ENCODE data around the gene EFNA2. TPM values are rescaled to one million over a fixed set of nuclear protein-coding genes. Genes with fewer than 3 reads are reported as not detected.

The EFNA2 gene
- total RNA-seq, 1 donor from 2014 or later, result 2.6 TPM

DNA sequence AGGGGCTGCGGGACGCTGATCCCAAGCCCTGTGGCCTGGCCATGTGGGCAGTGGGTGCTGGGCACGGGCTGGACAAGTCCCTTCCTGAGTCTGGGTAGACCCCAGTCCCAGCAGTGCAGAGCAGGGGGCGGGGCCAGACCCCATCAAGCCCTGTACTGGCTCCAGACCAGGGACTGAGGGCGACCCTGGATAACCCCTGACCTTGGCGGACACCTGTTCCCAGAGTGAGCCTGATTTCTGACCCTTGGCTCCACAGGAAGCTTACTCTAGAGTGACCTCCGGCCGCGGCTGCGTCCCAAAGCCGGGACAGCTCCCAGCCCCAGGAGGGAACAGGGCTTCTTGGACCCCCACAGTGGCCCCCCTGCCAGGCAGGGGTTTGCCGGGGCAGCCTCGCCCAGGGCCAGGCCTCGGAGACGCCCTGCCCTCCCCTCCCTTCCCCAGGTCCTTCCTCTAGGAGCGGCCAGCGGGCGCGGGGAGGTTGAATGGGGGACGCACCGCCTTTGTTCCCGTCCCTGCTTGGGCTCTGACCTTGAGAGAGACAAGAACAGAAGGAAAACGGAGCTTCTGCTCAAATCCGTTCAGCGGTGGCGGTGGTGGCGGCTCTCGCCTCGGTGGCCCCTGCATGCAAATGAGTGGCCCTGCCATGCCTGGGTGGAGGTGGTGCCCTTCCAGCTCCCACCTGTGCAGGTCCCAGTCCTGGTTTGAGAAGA lies 2.3 kb upstream of the EFNA2 start:
- DNase-seq (ENCODE audit: extremely low read depth, low read depth, low spot score), result no peak

- no peak for DNase-seq (ENCODE audit: extremely low read depth, low read depth, low spot score)
These were observed 1.8 kb upstream of the EFNA2 start for GRCh38 chr19:1283917-1284292.

DNA sequence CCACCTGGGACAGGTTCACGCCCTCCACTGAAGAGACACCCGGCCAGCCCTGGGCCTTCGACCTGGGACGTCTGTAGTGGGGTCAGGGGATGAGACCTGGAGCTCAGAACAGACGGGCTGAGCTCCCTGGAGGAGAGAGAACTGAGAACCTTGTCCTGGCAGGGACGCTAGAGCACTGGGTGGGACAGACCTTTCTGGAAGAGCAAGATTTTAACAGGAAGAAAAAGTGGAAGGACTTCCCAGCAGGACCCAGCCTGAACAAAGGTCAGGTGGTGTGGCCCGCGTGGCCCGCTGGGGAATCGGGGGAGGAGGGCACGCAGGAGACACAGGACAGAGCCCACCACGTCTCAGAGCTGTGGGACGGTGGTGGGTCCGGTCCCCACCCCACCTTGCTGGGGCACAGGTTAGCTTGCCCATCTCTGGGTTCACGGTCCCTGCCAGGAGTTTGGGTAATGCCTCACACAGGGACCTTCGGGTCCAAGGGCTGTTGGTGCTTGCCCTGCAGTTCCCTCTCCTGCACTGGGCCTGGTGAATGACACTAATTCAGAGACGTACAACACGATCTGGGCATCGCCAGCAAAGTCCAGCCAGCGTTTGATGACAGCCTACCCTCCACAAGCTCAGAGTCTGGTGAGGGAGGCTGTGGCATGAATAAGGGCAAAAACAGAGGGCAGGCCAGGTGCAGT lies 1.2 kb upstream of the EFNA2 start:
- no peak for DNase-seq (ENCODE audit: extremely low read depth, low read depth, low spot score)

DNA sequence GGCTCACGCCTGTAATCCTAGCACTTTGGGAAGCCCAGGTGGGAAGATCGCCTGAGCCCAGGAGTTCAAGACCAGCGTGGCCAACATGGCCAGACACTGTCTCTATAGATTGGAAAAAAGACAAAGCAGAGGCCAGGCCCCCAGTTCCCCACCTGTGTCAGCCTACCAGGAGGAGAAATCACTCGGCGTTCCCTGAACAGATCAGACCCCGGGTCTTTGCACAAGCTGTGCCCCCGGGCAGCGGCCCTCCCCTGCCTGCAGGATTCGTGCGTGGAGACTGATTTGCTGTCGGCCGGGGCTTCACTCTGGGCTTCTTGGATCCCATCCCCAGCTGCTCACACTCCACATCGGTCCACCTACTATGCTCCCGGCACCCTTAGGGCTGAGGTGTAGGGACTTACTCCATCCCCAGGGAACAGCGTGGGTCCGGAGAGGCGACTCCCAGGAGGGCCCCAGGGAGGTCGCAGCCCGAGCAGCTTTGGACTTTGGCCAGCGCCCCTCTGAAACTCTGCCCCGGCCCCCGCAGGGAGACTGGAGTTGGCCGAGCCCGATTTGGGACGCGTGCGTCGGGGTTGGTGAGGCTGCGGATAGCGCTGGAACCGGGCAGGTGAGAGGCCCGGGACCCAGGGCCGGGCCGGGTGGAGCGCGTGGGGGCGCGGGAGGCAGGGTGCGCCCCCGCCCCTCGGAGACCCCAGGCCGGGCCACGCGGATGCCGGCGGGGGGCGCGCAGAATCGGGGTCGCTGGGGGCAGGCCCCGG lies 515 bp upstream of the EFNA2 start:
- DNase-seq (ENCODE audit: extremely low read depth, low read depth, low spot score), result no peak

- no peak for DNase-seq (ENCODE audit: extremely low read depth, low read depth, low spot score)
These were observed 1.0 kb downstream of the EFNA2 start for GRCh38 chr19:1286487-1287353.

DNA sequence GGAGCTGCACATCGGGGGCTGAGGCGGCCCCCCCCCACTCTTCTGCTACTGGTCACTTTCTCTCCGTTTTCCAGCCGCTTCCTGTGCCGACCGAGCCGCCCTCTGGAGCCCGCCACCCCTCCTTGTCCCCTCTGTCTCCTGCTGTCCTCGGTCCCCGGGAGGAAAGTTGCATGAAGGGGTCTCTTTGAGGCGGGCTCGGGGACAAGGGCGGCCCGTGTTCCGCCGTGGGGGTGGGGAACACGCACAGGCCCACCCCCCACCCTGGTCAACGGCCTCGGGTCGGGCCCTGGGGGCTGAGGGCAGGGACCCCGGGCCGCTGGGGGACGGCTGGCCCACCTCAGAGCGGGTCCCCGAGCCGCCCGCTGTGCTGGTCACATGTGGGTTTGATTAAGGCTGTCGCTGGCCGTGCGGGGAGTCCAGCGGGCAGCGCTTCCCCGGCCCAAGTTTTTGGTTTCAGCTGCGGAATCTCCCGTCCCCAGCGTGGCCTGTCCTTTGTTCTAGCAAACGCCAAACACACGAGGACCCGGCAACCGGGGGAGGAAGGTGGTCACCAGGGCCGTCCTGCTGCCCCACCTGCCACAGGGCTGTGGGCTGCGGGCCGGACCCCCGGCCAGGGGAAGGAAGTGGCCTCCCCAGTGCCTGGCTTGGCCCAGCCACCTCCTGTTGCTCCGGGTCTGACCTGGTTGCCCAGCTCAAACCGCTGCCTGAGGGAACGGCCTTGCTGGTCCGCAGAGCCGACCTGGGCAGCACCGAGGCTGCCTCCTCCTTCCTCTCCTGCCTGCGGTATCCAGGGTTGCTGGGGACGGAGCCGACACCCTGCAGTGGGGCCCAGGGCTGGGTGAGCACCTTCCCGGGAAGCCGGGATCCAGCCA lies 1.9 kb downstream of the EFNA2 start:
- no peak for DNase-seq (ENCODE audit: extremely low read depth, low read depth, low spot score)

DNA sequence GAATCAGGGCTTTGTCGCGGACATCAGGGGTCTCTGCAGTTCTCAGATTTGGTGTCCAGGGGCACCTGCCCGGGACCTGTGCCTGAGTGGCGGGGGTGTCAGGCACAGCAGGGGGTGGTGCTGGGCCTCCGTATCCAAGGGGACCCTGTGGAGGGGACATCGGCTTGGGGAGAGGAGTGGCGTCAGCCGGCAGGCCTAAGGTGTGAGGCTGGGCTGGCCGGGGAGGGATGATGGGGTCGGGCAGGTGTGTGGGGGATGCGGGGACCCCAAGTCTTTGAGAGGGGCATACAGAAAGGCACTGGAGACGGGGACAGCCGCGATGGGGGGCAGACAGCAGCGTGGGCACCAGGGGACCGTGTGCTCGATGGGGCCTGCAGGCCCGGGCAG lies 2.5 kb downstream of the EFNA2 start:
- DNase-seq (ENCODE audit: extremely low read depth, low read depth, low spot score), result no peak

DNA sequence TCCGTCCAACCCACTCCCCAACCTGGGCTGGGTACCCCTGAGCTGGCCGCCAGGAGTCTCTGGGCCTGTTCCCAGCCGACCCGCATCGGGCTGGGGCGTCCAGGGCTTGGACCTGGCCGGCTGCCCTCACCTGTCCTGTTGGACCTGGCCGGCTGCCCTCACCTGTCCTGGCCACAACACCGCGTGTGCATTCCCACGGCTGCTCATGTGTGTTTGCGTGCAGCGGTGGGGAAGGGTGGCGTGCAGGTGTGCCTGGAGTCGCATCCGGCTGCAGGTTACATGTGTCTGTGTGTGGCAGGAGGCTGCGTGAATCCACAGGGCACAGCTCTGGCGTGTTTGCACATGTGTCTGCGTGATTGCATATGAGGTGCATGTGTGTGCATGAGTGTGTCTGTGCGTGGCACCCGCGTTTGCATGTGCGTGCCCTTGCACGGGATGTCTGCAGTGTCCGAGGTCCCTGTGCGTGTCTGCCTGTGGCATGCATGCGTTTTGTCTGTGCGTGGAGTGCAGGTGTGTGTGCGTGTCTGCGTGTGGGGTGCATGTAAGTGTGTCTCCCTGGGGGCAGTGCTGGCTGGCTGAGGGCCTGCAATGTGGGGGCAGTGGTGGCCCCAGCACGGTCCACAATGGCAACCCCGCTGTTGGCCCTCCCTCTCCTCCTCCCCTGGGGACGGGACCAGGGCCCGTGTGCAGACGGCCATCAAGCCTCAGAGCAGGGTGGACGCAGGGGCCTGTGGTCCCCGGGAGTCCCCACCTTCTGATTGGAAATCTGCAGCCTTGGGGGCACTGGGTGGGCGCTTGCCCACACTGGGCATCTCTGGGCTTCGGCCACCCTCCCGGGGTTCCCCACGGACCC lies 3.4 kb downstream of the EFNA2 start:
- DNase-seq (ENCODE audit: extremely low read depth, low read depth, low spot score), result no peak

DNA sequence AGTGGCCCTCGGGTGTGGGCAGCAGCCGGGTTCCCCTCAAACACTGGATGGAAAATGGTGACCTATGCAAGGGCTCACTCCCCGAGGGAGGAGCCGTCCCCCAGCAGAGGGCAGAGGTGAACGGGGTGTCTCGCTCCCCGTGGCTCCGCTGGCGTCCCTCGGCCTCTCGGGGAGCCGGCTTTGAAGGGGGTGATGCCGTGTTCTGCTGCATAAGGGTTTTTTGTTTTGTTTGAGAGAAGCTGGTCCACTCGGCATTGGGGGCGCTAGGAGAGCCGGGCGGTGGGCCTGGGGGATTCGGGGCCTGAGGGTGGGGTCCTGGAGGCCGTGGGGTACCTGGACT lies 4.0 kb downstream of the EFNA2 start:
- DNase-seq (ENCODE audit: extremely low read depth, low read depth, low spot score), result no peak

- DNase-seq (ENCODE audit: extremely low read depth, low read depth, low spot score), result no peak
These were observed 4.6 kb downstream of the EFNA2 start for GRCh38 chr19:1290196-1290702.

DNA sequence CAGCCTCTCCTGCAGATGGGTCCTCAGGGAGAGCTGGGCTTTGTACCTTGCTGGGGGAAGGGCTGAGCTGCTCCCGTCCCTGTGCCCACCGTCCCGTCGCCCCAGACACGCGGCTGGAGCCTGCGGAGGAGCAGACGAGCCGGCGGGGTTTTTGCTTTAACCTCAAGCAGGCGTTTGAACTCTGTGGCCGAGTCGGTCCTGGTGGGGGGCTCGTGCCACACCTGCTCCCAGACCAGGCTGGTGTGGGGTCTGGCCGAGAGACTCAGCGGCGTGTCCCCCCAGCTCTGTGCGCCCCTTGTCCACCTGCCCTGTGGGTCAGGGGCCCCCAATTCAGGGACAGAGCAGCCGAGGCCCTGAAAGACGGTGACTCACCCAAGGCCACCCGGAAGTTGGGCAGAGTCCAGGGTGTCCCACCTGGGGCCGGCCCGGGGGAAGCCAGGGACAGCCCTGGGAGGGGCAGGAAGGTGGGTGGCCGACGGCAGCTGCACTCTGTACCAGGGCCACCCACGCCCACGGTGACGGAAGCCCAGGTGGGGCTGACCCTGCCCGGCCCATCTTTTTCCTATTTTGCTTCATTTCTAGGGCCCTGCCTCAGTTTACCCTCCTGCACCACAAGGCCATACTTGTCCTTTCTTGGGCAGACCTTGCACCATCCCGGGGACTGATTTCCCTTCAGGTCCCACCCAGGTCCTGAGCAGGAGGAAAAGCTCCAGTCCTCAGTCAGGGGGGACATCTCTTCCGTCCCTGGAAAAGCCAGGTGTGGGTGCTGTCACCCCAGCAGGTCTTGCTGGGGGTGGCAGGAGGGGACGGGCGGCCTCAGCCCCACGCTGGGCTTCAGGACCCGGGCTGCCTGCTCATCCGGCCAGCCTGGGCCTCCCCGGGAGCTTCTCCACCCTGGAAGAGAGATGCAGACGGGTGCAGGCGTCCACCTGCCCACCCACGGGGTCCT lies 5.3 kb downstream of the EFNA2 start:
- no peak for DNase-seq (ENCODE audit: extremely low read depth, low read depth, low spot score)

- DNase-seq (ENCODE audit: extremely low read depth, low read depth, low spot score), result no peak
These were observed 6.2 kb downstream of the EFNA2 start for GRCh38 chr19:1291761-1292418.

GRCh38 chr19:1292419-1293151 lies 6.9 kb downstream of the EFNA2 start:
- no peak for DNase-seq (ENCODE audit: extremely low read depth, low read depth, low spot score)

- no peak for DNase-seq (ENCODE audit: extremely low read depth, low read depth, low spot score)
These were observed 8.3 kb downstream of the EFNA2 start for GRCh38 chr19:1293782-1294604.

- no peak for DNase-seq (ENCODE audit: extremely low read depth, low read depth, low spot score)
These were observed 9.0 kb downstream of the EFNA2 start for GRCh38 chr19:1294688-1295087.
